Upper lobe of left lung (tissue), 6 donors: Measurements from ENCODE around the gene HTRA1. TPM values are rescaled to one million over a fixed set of nuclear protein-coding genes. Genes with fewer than 3 reads are reported as not detected.

Source experiments
- ATAC-seq, 2 donors: fragments of 200-7000 bp; cut with Tn5 transposase; one replicate each; pipeline ENCODE4 v1.9.1; 2022; ENCODE audit warnings: mild to moderate bottlenecking in 2 of 2, moderate library complexity in 2 of 2; ENCODE audit not compliant: low FRiP score in 2 of 2
- DNase-seq, 2 donors: peaks; one replicate each; pipeline ENCODE4 v3.0.0-alpha.2; 2019 to 2020
- H3K27ac ChIP-seq, 4 donors: fragments of 200-600 bp; sonication (generic); one replicate each; pipeline ENCODE4 v1.5.1; 2016 to 2019
- H3K27me3 ChIP-seq, 4 donors: fragments of 200-600 bp; sonication (generic); one replicate each; pipeline ENCODE4 v1.5.1; 2017 to 2019
- H3K36me3 ChIP-seq, 4 donors: fragments of 200-600 bp; sonication (generic); one replicate each; pipeline ENCODE4 v1.5.1; 2016 to 2019
- H3K4me1 ChIP-seq, 4 donors: fragments of 200-600 bp; sonication (generic); one replicate each; pipeline ENCODE4 v1.5.1; 2018 to 2019
- H3K4me3 ChIP-seq, 4 donors: fragments of 200-600 bp; sonication (generic); one replicate each; pipeline ENCODE4 v1.5.1; 2017 to 2019; ENCODE audit warnings: mild to moderate bottlenecking in 2 of 4, moderate library complexity in 1 of 4
- H3K9me3 ChIP-seq, 4 donors: fragments of 200-600 bp; sonication (generic); one replicate each; pipeline ENCODE4 v1.5.1; 2018 to 2019
- CTCF ChIP-seq, 6 experiments: fragments of 450-650 bp in 4 of 6; fragments of 200-600 bp in 2 of 6; sonication (generic) in 2 of 6; IDR thresholded peaks; one replicate each; pipeline ENCODE4 v1.5.1; 2016 to 2019; ENCODE audit warnings: antibody characterized with exemption in 6 of 6
- EP300 ChIP-seq, 4 donors: sonication (generic); formaldehyde crosslinking; IDR thresholded peaks; one replicate each; pipeline ENCODE4 v1.5.1; 2017; ENCODE audit warnings: antibody characterized with exemption in 4 of 4, control low read depth in 2 of 4
- POLR2A ChIP-seq, 4 donors: fragments of 450-650 bp; IDR thresholded peaks; one replicate each; pipeline ENCODE4 v1.5.1; 2016 to 2017; ENCODE audit warnings: antibody characterized with exemption in 4 of 4, mild to moderate bottlenecking in 2 of 4
- POLR2AphosphoS5 ChIP-seq, 2 donors: sonication (generic); formaldehyde crosslinking; IDR thresholded peaks; one replicate each; pipeline ENCODE4 v1.5.1; 2017; ENCODE audit warnings: antibody characterized with exemption in 2 of 2
- WGBS, 2 donors: methylation state at CpG; one replicate each; pipeline ENCODE4 v1.1.5; 2017 to 2018; 5-methylcytosine and 5-hydroxymethylcytosine counted together
- total RNA-seq, 6 donors: library from RNA; depleted of rRNA in 4 of 6; stranded (reverse); fragments of >200 nt in 4 of 6; gene quantifications; one replicate each; pipeline versions ENCODE4 v1.1.0 to v1.2.1, GENCODE V29; 2016 to 2021
- donor health status: DM: no; HTN: no; CAD: no; lungs with moderate emphysema.
- donor health status: DM: no; HTN: yes; CAD: no; lungs with severe emphysema.

Gene HTRA1
- total RNA-seq, 6 donors from 2014 or later, result 20.7 to 72.8 (median 36.2) TPM

- Histone ChIP-seq H3K4me3 (no peak overlapping the region), H3K9me3 (no peaks in the 10 kb centered on the region), H3K27me3 (no peaks in the 10 kb centered on the region), H3K36me3 (no peaks in the 10 kb centered on the region), H3K4me1 (peaks cover 0 to 9% (median 6%) of the 10 kb centered on the region in 4 donors), H3K27ac (peak overlapping the region in 2 of 4 donors; percentile 46 to 53)
- 54 to 65% methylated on average over 14 of the region's 14 CpGs for WGBS, 2 donors
- DNase-seq (no peak), ATAC-seq (no peak)
- TF ChIP-seq POLR2A (IDR thresholded peaks at IDR 0.05) (no peak), POLR2AphosphoS5 (IDR thresholded peaks at IDR 0.05) (no peak), EP300 (IDR thresholded peaks at IDR 0.05) (no peak), CTCF (IDR thresholded peaks at IDR 0.05) (no peak)
These were observed 10.9 kb upstream of the HTRA1 start for GRCh38 chr10:122450353-122450990.

GRCh38 chr10:122454071-122454470 lies 7.3 kb upstream of the HTRA1 start:
- WGBS, 2 donors, result 79 to 87% methylated on average over 3 of the region's 3 CpGs
- H3K9me3 ChIP-seq, result no peaks in the 10 kb centered on the region
- no peaks in the 10 kb centered on the region for H3K27me3 ChIP-seq
- TF ChIP-seq EP300 (IDR thresholded peaks at IDR 0.05), result no peak
- TF ChIP-seq CTCF (IDR thresholded peaks at IDR 0.05), result no peak
- no peak for TF ChIP-seq POLR2AphosphoS5 (IDR thresholded peaks at IDR 0.05)
- no peak for TF ChIP-seq POLR2A (IDR thresholded peaks at IDR 0.05)
- H3K27ac ChIP-seq, result no peak overlapping the region
- no peak for DNase-seq
- ATAC-seq, result no peak
- no peaks in the 10 kb centered on the region for H3K36me3 ChIP-seq
- peaks cover 0 to 9% (median 6%) of the 10 kb centered on the region in 4 donors for H3K4me1 ChIP-seq
- no peak overlapping the region for H3K4me3 ChIP-seq

GRCh38 chr10:122454603-122455080 lies 6.7 kb upstream of the HTRA1 start, which contains the start of gene ARMS2:
Gene ARMS2 (plus strand): TSS chr10:122454653. CDS start chr10:122454728, 75 bp downstream.
- Histone ChIP-seq H3K27ac (no peak within 1 kb of the TSS), H3K4me3 (no peak within 1 kb of the TSS), H3K9me3 (no peaks in the 10 kb centered on the region), H3K36me3 (no peaks in the 10 kb centered on the region), H3K4me1 (peaks cover 0 to 5% (median 4%) of the 10 kb centered on the region in 4 donors), H3K27me3 (no peaks in the 10 kb centered on the region)
- no peak for ATAC-seq
- DNase-seq, result no peak
- TF ChIP-seq POLR2A (IDR thresholded peaks at IDR 0.05), result no peak
- no peak for TF ChIP-seq CTCF (IDR thresholded peaks at IDR 0.05)
- no peak for TF ChIP-seq EP300 (IDR thresholded peaks at IDR 0.05)
- TF ChIP-seq POLR2AphosphoS5 (IDR thresholded peaks at IDR 0.05), result no peak
- WGBS, 2 donors, result 83 to 87% methylated on average over 7 of the region's 7 CpGs

- no peak overlapping the region for H3K27ac ChIP-seq
- no peaks in the 10 kb centered on the region for H3K9me3 ChIP-seq
- ATAC-seq (no peak), DNase-seq (no peak)
- 86 to 88% methylated on average over 11 of the region's 11 CpGs for WGBS, 2 donors
- no peaks in the 10 kb centered on the region for H3K36me3 ChIP-seq
- H3K27me3 ChIP-seq, result peaks cover 0 to 8% (median 0%) of the 10 kb centered on the region in 4 donors
- peaks cover 2 to 8% (median 5%) of the 10 kb centered on the region in 4 donors for H3K4me1 ChIP-seq
- H3K4me3 ChIP-seq, result no peak overlapping the region
- TF ChIP-seq POLR2A (IDR thresholded peaks at IDR 0.05), result no peak
- no peak for TF ChIP-seq CTCF (IDR thresholded peaks at IDR 0.05)
- TF ChIP-seq EP300 (IDR thresholded peaks at IDR 0.05), result no peak
- no peak for TF ChIP-seq POLR2AphosphoS5 (IDR thresholded peaks at IDR 0.05)
These were observed 5.8 kb upstream of the HTRA1 start for GRCh38 chr10:122455376-122456079.
